ENCODE measurements around the gene FLAD1.

DNA sequence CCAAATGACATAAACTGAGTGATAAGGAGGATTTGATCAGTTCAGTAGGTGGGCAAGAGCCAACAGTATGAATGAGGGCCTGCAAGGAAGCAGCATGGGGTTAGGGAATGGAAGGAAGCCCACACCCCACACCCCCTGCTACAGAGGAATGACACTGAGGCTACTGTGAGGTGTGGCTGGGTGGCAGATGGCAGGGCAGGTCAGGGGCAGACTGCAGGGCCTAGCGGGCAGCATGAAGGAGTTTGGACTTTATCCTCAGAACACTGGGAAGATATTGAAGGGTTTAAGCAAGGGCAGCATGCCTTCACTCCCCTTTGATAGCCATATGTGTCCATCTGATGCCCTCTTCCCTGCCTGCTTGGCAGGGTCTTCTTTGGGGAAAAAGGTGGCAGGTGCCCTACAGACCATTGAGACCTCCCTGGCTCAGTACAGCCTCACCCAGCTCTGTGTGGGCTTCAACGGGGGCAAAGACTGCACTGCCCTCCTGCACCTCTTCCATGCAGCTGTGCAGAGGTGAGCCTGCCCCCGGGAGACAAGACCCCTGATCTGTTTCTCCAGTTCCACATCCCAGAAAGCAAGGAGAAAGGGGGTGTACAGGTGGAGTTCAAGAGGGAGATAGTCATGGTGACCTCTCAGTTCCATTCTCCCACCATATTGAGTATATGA, 6.2 kb downstream of the FLAD1 start:
- no peak for TF ChIP-seq FOXM1 (IDR thresholded peaks at IDR 0.05; ENCODE audit: borderline replicate concordance)
- TF ChIP-seq TARDBP (IDR thresholded peaks at IDR 0.05) = no peak
- no peak for TF ChIP-seq SP1 (IDR thresholded peaks at IDR 0.05)
- no peak for TF ChIP-seq ARNT (IDR thresholded peaks at IDR 0.05)
- TF ChIP-seq LEF1 (IDR thresholded peaks at IDR 0.05; ENCODE audit: borderline replicate concordance) = no peak
- no peak for TF ChIP-seq SUZ12 (IDR thresholded peaks at IDR 0.05)
- no peak for TF ChIP-seq ZNF384 (IDR thresholded peaks at IDR 0.05)
- no peak for TF ChIP-seq ELF4 (IDR thresholded peaks at IDR 0.05)
- no peak for TF ChIP-seq HDGF (IDR thresholded peaks at IDR 0.05; ENCODE audit: borderline replicate concordance)
- TF ChIP-seq FOXA1 (IDR thresholded peaks at IDR 0.05) = no peak
- TF ChIP-seq FOXK2 (IDR thresholded peaks at IDR 0.05) = no peak
- no peak for TF ChIP-seq BHLHE40 (IDR thresholded peaks at IDR 0.05; ENCODE audit: borderline replicate concordance)
- no peak for TF ChIP-seq L3MBTL2 (conservative IDR thresholded peaks at IDR 0.05)

Measured in HEK293T (cell line).